ENCODE results near the gene LAMTOR4. TPM values are rescaled to one million over a fixed set of nuclear protein-coding genes. Genes with fewer than 3 reads are reported as not detected.

The LAMTOR4 gene
- total RNA-seq, 1 donor from 2014 or later: 62.7 TPM

DNA sequence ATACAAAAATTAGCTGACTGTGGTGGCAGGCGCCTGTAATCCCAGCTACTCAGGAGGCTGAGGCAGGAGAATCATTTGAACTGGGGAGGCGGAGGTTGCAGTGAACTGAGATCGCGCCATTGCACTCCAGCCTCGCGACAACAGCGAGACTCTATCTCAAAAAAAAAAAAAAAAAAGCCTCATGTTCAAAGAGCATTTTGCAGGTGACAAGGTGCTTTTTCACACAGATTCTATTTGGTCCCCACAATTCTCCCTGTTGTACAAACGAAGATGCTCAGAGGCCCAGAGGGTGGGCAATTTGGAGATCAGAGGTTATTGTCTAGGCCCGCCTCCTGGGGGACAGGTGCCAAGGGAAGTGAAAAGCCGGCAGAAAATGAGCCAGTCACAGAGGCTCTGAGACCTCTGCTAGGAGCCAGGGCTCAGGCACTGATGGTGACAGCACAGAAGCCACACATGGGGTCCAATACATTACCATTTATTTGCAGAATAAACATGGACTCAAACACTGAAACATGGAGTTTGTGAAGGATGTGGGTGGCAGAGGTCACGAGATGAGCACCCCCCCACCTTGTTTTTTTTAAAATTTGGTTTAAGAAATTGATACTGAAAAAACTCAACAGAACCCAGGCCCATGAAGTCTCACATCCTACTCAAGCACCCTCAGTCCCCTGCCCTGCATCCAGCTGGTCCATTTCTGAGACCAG lies 20.6 kb downstream of the LAMTOR4 start:
- H3K9me3 ChIP-seq (ENCODE audit: insufficient read depth, low read depth, low read length): no peaks in the 10 kb centered on the region
- no peak for FAIRE-seq

DNA sequence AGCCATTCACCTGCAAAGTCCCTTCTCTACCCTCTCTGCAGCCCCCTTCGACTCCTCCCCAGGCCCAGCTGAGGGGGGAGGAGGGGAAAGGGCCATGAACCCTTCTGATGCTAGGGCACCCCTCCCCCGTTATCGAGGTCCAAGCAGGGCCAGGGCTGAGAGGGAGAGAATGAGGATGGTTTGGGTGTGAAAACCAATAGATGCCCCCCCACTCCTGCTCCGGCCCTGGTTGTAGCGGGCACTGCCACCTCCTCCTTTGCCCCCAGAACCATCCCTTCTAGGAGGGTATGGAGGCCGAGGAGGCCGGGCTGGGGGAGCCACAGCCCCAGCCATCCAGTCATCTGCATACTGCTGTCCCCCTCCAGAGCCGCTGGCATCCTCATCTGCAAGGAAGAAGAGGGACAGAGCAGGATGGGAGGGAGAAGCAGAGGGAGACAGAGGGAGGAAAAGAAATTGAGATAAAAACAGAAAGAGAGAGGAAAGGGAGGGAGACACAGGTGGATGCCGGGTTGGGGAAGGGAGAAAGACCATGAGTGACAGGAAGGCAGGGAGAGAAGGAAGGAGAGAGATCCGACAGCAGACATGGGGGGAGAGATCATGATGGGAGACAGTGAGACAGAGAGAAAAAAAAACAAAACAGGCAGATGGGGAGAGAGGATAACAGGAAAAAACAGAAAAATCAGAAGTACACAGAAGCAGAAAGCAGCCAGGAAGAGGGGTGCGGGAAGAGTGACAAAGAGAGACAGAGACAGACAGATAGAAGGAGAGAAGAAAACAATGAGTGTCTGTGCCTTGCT lies 21.6 kb downstream of the LAMTOR4 start:
- DNase-seq (ENCODE audit: low read depth): no peak
- peaks cover 67% of the 10 kb centered on the region for H3K27me3 Mint-ChIP-seq (ENCODE audit: low read depth, unreplicated experiment)
- H3K4me1 Mint-ChIP-seq (ENCODE audit: low read depth, unreplicated experiment): peaks cover 18% of the 10 kb centered on the region
- H3K4me1 ChIP-seq (ENCODE audit: insufficient read depth, low read length): peaks cover 15% of the 10 kb centered on the region
- peaks cover 3% of the 10 kb centered on the region for H3K9me3 Mint-ChIP-seq (ENCODE audit: unreplicated experiment)
- H2AFZ ChIP-seq (ENCODE audit: low read depth, low read length): no peak overlapping the region
- no peak overlapping the region for H3K9ac ChIP-seq (ENCODE audit: low read length)
- peaks cover 12% of the 10 kb centered on the region for H3K27me3 ChIP-seq (ENCODE audit: insufficient read depth, low read length)
- H3K9me3 ChIP-seq (ENCODE audit: insufficient read depth, low read depth, low read length): no peaks in the 10 kb centered on the region
- H3K27ac Mint-ChIP-seq (ENCODE audit: unreplicated experiment): peak overlapping the region; percentile 50
- TF ChIP-seq EZH2 (IDR thresholded peaks at IDR 0.05; ENCODE audit: insufficient read depth, low read length): no peak
- TF ChIP-seq, protein P1, sequence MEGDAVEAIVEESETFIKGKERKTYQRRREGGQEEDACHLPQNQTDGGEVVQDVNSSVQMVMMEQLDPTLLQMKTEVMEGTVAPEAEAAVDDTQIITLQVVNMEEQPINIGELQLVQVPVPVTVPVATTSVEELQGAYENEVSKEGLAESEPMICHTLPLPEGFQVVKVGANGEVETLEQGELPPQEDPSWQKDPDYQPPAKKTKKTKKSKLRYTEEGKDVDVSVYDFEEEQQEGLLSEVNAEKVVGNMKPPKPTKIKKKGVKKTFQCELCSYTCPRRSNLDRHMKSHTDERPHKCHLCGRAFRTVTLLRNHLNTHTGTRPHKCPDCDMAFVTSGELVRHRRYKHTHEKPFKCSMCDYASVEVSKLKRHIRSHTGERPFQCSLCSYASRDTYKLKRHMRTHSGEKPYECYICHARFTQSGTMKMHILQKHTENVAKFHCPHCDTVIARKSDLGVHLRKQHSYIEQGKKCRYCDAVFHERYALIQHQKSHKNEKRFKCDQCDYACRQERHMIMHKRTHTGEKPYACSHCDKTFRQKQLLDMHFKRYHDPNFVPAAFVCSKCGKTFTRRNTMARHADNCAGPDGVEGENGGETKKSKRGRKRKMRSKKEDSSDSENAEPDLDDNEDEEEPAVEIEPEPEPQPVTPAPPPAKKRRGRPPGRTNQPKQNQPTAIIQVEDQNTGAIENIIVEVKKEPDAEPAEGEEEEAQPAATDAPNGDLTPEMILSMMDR (IDR thresholded peaks at IDR 0.05; ENCODE audit: insufficient read depth, low read depth, low read length): no peak
- H3K36me3 ChIP-seq (ENCODE audit: insufficient read depth, low read length): no peaks in the 10 kb centered on the region
- no peak overlapping the region for H3K27ac ChIP-seq (ENCODE audit: low read depth, low read length)
- H3K4me3 Mint-ChIP-seq (ENCODE audit: unreplicated experiment): peak overlapping the region; percentile 76
- H3K79me2 ChIP-seq (ENCODE audit: insufficient read depth, low read length): peaks cover under 1% of the 10 kb centered on the region
- H4K20me1 ChIP-seq (ENCODE audit: insufficient read depth, low read length): peaks cover 11% of the 10 kb centered on the region
- H3K36me3 Mint-ChIP-seq (ENCODE audit: low read depth, unreplicated experiment): peaks cover 14% of the 10 kb centered on the region
- H3K4me3 ChIP-seq (ENCODE audit: insufficient read depth, low read depth, low read length): no peak overlapping the region
- no peak overlapping the region for H3K4me2 ChIP-seq (ENCODE audit: low read length)
- FAIRE-seq: no peak

More for the DNA sequence above, 20.6 kb downstream of the LAMTOR4 start:
- H3K79me2 ChIP-seq (ENCODE audit: insufficient read depth, low read length): no peaks in the 10 kb centered on the region
- H3K27ac ChIP-seq (ENCODE audit: low read depth, low read length): no peak overlapping the region
- H3K4me1 ChIP-seq (ENCODE audit: insufficient read depth, low read length): peaks cover 15% of the 10 kb centered on the region
- H2AFZ ChIP-seq (ENCODE audit: low read depth, low read length): no peak overlapping the region
- DNase-seq (ENCODE audit: low read depth): no peak
- H3K9ac ChIP-seq (ENCODE audit: low read length): no peak overlapping the region
- no peak overlapping the region for H3K4me3 ChIP-seq (ENCODE audit: insufficient read depth, low read depth, low read length)
- no peak overlapping the region for H3K4me3 Mint-ChIP-seq (ENCODE audit: unreplicated experiment)
- H4K20me1 ChIP-seq (ENCODE audit: insufficient read depth, low read length): peaks cover 4% of the 10 kb centered on the region
- peaks cover 3% of the 10 kb centered on the region for H3K9me3 Mint-ChIP-seq (ENCODE audit: unreplicated experiment)
- peaks cover 18% of the 10 kb centered on the region for H3K4me1 Mint-ChIP-seq (ENCODE audit: low read depth, unreplicated experiment)
- peak overlapping the region; percentile 96 for H3K4me2 ChIP-seq (ENCODE audit: low read length)
- no peak for TF ChIP-seq EZH2 (IDR thresholded peaks at IDR 0.05; ENCODE audit: insufficient read depth, low read length)
- TF ChIP-seq, protein P1 (IDR thresholded peaks at IDR 0.05; ENCODE audit: insufficient read depth, low read depth, low read length): no peak
- peaks cover 61% of the 10 kb centered on the region for H3K27me3 Mint-ChIP-seq (ENCODE audit: low read depth, unreplicated experiment)
- H3K36me3 ChIP-seq (ENCODE audit: insufficient read depth, low read length): no peaks in the 10 kb centered on the region
- peaks cover 6% of the 10 kb centered on the region for H3K36me3 Mint-ChIP-seq (ENCODE audit: low read depth, unreplicated experiment)
- no peak overlapping the region for H3K27ac Mint-ChIP-seq (ENCODE audit: unreplicated experiment)
- peaks cover 12% of the 10 kb centered on the region for H3K27me3 ChIP-seq (ENCODE audit: insufficient read depth, low read length)
